HEK293 (cell line): ENCODE measurements around the gene CCNK.

Experiments used
- KLF16 ChIP-seq: fragments of 450-650 bp; formaldehyde crosslinking; IDR thresholded peaks from 2 replicates; pipeline ENCODE4 v1.5.1; 2017; ENCODE audit warnings: missing biosample characterization, missing genetic modification characterization
- SCRT2 ChIP-seq: fragments of 450-650 bp; formaldehyde crosslinking; IDR thresholded peaks from 2 replicates; pipeline ENCODE4 v1.5.1; 2016; ENCODE audit warnings: missing biosample characterization, missing genetic modification characterization
- ZFP41 ChIP-seq: fragments of 450-650 bp; formaldehyde crosslinking; IDR thresholded peaks from 2 replicates; pipeline ENCODE4 v1.5.1; 2016; ENCODE audit warnings: missing biosample characterization, missing genetic modification characterization, borderline replicate concordance
- ZNF221 ChIP-seq: fragments of 450-650 bp; formaldehyde crosslinking; IDR thresholded peaks from 2 replicates; pipeline ENCODE4 v1.5.1; 2017; ENCODE audit warnings: missing biosample characterization, missing genetic modification characterization, borderline replicate concordance
- ZNF404 ChIP-seq: fragments of 450-650 bp; formaldehyde crosslinking; IDR thresholded peaks from 2 replicates; pipeline ENCODE4 v1.5.1; 2017; ENCODE audit warnings: missing biosample characterization, missing genetic modification characterization
- ZNF610 ChIP-seq: fragments of 450-650 bp; formaldehyde crosslinking; IDR thresholded peaks from 2 replicates; pipeline ENCODE4 v1.5.1; 2016; ENCODE audit warnings: missing biosample characterization, missing genetic modification characterization, borderline replicate concordance
- TF ChIP-seq, protein P1 (sequence below): fragments of 450-650 bp; formaldehyde crosslinking; IDR thresholded peaks from 2 replicates; pipeline ENCODE4 v1.5.1; 2016; ENCODE audit warnings: missing biosample characterization, missing genetic modification characterization

- TF ChIP-seq SCRT2 (tag by site-specific recombination) (no peak), ZFP41 (tag by site-specific recombination) (no peak), ZNF221 (tag by site-specific recombination) (no peak), ZNF404 (tag by site-specific recombination) (no peak), KLF16 (tag by site-specific recombination) (no peak), ZNF610 (tag by site-specific recombination) (no peak)
- TF ChIP-seq, protein P1, sequence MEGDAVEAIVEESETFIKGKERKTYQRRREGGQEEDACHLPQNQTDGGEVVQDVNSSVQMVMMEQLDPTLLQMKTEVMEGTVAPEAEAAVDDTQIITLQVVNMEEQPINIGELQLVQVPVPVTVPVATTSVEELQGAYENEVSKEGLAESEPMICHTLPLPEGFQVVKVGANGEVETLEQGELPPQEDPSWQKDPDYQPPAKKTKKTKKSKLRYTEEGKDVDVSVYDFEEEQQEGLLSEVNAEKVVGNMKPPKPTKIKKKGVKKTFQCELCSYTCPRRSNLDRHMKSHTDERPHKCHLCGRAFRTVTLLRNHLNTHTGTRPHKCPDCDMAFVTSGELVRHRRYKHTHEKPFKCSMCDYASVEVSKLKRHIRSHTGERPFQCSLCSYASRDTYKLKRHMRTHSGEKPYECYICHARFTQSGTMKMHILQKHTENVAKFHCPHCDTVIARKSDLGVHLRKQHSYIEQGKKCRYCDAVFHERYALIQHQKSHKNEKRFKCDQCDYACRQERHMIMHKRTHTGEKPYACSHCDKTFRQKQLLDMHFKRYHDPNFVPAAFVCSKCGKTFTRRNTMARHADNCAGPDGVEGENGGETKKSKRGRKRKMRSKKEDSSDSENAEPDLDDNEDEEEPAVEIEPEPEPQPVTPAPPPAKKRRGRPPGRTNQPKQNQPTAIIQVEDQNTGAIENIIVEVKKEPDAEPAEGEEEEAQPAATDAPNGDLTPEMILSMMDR (tag by site-specific recombination) = peak; percentile 38; the same call in 1 of the 2 replicates
Measured at GRCh38 chr14:99524804-99525698, 43.8 kb downstream of the CCNK start.
